MM.1S (cell line): Measurements from ENCODE around the gene POLE4.

Source experiments
- EZH2 ChIP-seq: fragments of 300-600 bp; sonication (generic); optimal IDR thresholded peaks from 2 replicates; pipeline ENCODE3; 2017; ENCODE audit warnings: low read depth, mild to moderate bottlenecking, antibody characterized with exemption, low read length, mixed read lengths
- TF ChIP-seq, protein P1 (sequence below): fragments of 300-600 bp; sonication (generic); IDR thresholded peaks from 2 replicates; pipeline ENCODE4 v1.5.1; 2016; ENCODE audit warnings: antibody characterized with exemption, low read length, mixed read lengths

DNA sequence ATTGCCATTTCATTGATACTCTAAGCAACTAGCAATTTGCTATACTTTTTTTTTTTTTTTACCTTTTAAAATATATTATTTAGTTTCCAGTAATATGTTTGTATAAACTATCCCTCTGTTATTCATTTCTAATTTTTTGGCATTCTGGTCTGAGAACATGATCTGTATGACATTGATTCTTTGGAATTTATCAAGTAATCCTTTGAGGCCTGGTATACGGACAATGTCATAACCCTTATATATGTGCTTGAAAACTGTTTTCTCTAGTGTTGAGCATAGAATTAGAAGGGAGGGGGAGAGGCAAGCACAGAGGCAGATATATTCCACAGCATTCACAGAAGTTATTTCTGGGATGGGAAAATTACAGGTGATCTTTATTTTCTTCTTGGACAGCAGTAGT lies 48.2 kb upstream of the POLE4 start:
- TF ChIP-seq, protein P1, sequence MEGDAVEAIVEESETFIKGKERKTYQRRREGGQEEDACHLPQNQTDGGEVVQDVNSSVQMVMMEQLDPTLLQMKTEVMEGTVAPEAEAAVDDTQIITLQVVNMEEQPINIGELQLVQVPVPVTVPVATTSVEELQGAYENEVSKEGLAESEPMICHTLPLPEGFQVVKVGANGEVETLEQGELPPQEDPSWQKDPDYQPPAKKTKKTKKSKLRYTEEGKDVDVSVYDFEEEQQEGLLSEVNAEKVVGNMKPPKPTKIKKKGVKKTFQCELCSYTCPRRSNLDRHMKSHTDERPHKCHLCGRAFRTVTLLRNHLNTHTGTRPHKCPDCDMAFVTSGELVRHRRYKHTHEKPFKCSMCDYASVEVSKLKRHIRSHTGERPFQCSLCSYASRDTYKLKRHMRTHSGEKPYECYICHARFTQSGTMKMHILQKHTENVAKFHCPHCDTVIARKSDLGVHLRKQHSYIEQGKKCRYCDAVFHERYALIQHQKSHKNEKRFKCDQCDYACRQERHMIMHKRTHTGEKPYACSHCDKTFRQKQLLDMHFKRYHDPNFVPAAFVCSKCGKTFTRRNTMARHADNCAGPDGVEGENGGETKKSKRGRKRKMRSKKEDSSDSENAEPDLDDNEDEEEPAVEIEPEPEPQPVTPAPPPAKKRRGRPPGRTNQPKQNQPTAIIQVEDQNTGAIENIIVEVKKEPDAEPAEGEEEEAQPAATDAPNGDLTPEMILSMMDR, result no peak
- TF ChIP-seq EZH2, result no peak
